NOMO-1 (cell line): ENCODE data around the gene TARM1.

Source experiments
- DNase-seq, 2 experiments: peaks; one replicate each; lab custom pipeline; 2025; ENCODE audit not compliant: unreplicated experiment in 2 of 2; lab: John Stamatoyannopoulos, UW

Gene TARM1

GRCh38 chr19:54035215-54036178, 45.7 kb downstream of the TARM1 start:
- DNase-seq, result no peak

- DNase-seq, result peak; percentile 22 to 49
Measured at GRCh38 chr19:54030895-54031586, 50.1 kb downstream of the TARM1 start.

GRCh38 chr19:54029930-54030490, 51.2 kb downstream of the TARM1 start:
- peak in 1 of 2 experiments; percentile 29 for DNase-seq

- DNase-seq, result peak; percentile 30 to 50
Measured at GRCh38 chr19:54029301-54029700, 51.9 kb downstream of the TARM1 start.

- no peak for DNase-seq
Measured at GRCh38 chr19:54026656-54027055, 54.5 kb downstream of the TARM1 start.

- DNase-seq, result no peak
Measured at GRCh38 chr19:54024660-54025059, 56.5 kb downstream of the TARM1 start.

- peak in 1 of 2 experiments; percentile 63 for DNase-seq
Measured at GRCh38 chr19:54023191-54023590, 58.0 kb downstream of the TARM1 start.

GRCh38 chr19:54021932-54022331, 59.2 kb downstream of the TARM1 start:
- DNase-seq, result no peak

GRCh38 chr19:54021363-54021762, 59.8 kb downstream of the TARM1 start:
- DNase-seq, result no peak
